HEK293 (cell line): ENCODE data around the gene LRP1B.

Experiments
- CTCF ChIA-PET: fragments of 350-600 bp; formaldehyde crosslinking; extraction: SDS; loops from one replicate; lab custom pipeline; 2021; ENCODE audit warnings: antibody characterized with exemption; lab: Yijun Ruan, JAX
- POLR2A ChIA-PET: fragments of 300-600 bp; formaldehyde crosslinking; extraction: SDS; loops from one replicate; lab custom pipeline; 2020; ENCODE audit warnings: antibody characterized with exemption, inconsistent platforms; lab: Yijun Ruan, JAX
- H3K27ac ChIP-seq: fragments of 200-500 bp; sonication (Bioruptor generic); 2 replicates; pipeline ENCODE4 v1.5.1; 2014; ENCODE audit warnings: low read depth, low read length, control low read depth, inconsistent platforms; ENCODE audit errors: extremely low read depth
- H3K36me3 ChIP-seq, 2 experiments: fragments of 200-500 bp in 1 of 2; sonication (Bioruptor generic) in 1 of 2; 1 replicate in 1 of 2; 2 replicates in 1 of 2; pipeline ENCODE4 v1.5.1; 2014 to 2017; ENCODE audit warnings: inconsistent platforms in 2 of 2, low read length in 2 of 2; ENCODE audit not compliant: control insufficient read depth in 2 of 2, insufficient read depth in 1 of 2
- H3K4me1 ChIP-seq: fragments of 200-500 bp; sonication (Bioruptor generic); 2 replicates; pipeline ENCODE4 v1.5.1; 2014; ENCODE audit warnings: mild to moderate bottlenecking, low read length, inconsistent platforms; ENCODE audit not compliant: control insufficient read depth, insufficient read depth
- H3K4me3 ChIP-seq: 2 replicates; pipeline ENCODE4 v1.5.1; 2011; ENCODE audit warnings: low read depth, mild to moderate bottlenecking, control low read depth, low read length, moderate library complexity
- H3K9me3 ChIP-seq: fragments of 200-500 bp; sonication (Bioruptor generic); 2 replicates; pipeline ENCODE4 v1.5.1; 2014; ENCODE audit warnings: low read depth, low read length, inconsistent platforms; ENCODE audit not compliant: control insufficient read depth, insufficient read depth
- GLI2 ChIP-seq: fragments of 450-650 bp; formaldehyde crosslinking; IDR thresholded peaks from 2 replicates; pipeline ENCODE4; 2017; ENCODE audit warnings: missing biosample characterization, missing genetic modification characterization, low read depth, borderline replicate concordance
- GLIS2 ChIP-seq: fragments of 450-650 bp; formaldehyde crosslinking; IDR thresholded peaks from 2 replicates; pipeline ENCODE4 v1.5.1; 2016; ENCODE audit warnings: missing biosample characterization, missing genetic modification characterization
- KLF10 ChIP-seq: fragments of 450-650 bp; IDR thresholded peaks from 2 replicates; pipeline ENCODE4 v1.5.1; 2018; ENCODE audit warnings: missing biosample characterization, mild to moderate bottlenecking, missing genetic modification characterization
- SP2 ChIP-seq: fragments of 450-650 bp; formaldehyde crosslinking; IDR thresholded peaks from 2 replicates; pipeline ENCODE4 v1.5.1; 2016; ENCODE audit warnings: missing biosample characterization, missing genetic modification characterization
- ZFP37 ChIP-seq: fragments of 450-650 bp; formaldehyde crosslinking; IDR thresholded peaks from 2 replicates; pipeline ENCODE4 v1.5.1; 2016; ENCODE audit warnings: missing biosample characterization, missing genetic modification characterization
- ZFP69B ChIP-seq: fragments of 450-650 bp; formaldehyde crosslinking; IDR thresholded peaks from 2 replicates; pipeline ENCODE4 v1.5.1; 2016; ENCODE audit warnings: missing biosample characterization, missing genetic modification characterization
- ZNF10 ChIP-seq: fragments of 450-650 bp; formaldehyde crosslinking; IDR thresholded peaks from 2 replicates; pipeline ENCODE4 v1.5.1; 2017; ENCODE audit warnings: missing biosample characterization, missing genetic modification characterization
- ZNF184 ChIP-seq: fragments of 450-650 bp; IDR thresholded peaks from 2 replicates; pipeline ENCODE4 v1.5.1; 2018; ENCODE audit warnings: missing biosample characterization, mild to moderate bottlenecking, missing genetic modification characterization
- ZNF394 ChIP-seq: fragments of 450-650 bp; formaldehyde crosslinking; IDR thresholded peaks from 2 replicates; pipeline ENCODE4 v1.5.1; 2016; ENCODE audit warnings: missing biosample characterization, missing genetic modification characterization, mild to moderate bottlenecking, moderate library complexity, borderline replicate concordance
- ZNF423 ChIP-seq: fragments of 450-650 bp; formaldehyde crosslinking; IDR thresholded peaks from 2 replicates; pipeline ENCODE4 v1.5.1; 2016; ENCODE audit warnings: missing biosample characterization, missing genetic modification characterization
- ZNF548 ChIP-seq: fragments of 450-650 bp; formaldehyde crosslinking; IDR thresholded peaks from 2 replicates; pipeline ENCODE4 v1.5.1; 2016; ENCODE audit warnings: missing biosample characterization, missing genetic modification characterization
- ZNF558 ChIP-seq: fragments of 450-650 bp; formaldehyde crosslinking; IDR thresholded peaks from 2 replicates; pipeline ENCODE4 v1.5.1; 2016; ENCODE audit warnings: missing biosample characterization, missing genetic modification characterization
- ZNF561 ChIP-seq: fragments of 450-650 bp; IDR thresholded peaks from 2 replicates; pipeline ENCODE4 v1.5.1; 2018; ENCODE audit warnings: missing biosample characterization, missing genetic modification characterization, borderline replicate concordance
- ZNF621 ChIP-seq: fragments of 450-650 bp; formaldehyde crosslinking; IDR thresholded peaks from 2 replicates; pipeline ENCODE4 v1.5.1; 2017; ENCODE audit warnings: missing biosample characterization, missing genetic modification characterization
- ZNF747 ChIP-seq: fragments of 450-650 bp; formaldehyde crosslinking; IDR thresholded peaks from 2 replicates; pipeline ENCODE4 v1.5.1; 2016; ENCODE audit warnings: missing biosample characterization, missing genetic modification characterization
- ZNF785 ChIP-seq: fragments of 450-650 bp; formaldehyde crosslinking; IDR thresholded peaks from 2 replicates; pipeline ENCODE4 v1.5.1; 2016; ENCODE audit warnings: missing biosample characterization, missing genetic modification characterization
- ZNF792 ChIP-seq: fragments of 450-650 bp; formaldehyde crosslinking; IDR thresholded peaks from 2 replicates; pipeline ENCODE4 v1.5.1; 2016; ENCODE audit warnings: missing biosample characterization, missing genetic modification characterization
- TF ChIP-seq, protein P1 (sequence below): fragments of 450-650 bp; formaldehyde crosslinking; IDR thresholded peaks from 2 replicates; pipeline ENCODE4 v1.5.1; 2016; ENCODE audit warnings: missing biosample characterization, missing genetic modification characterization
- TF ChIP-seq, protein P2 (sequence below): fragments of 450-650 bp; formaldehyde crosslinking; IDR thresholded peaks from 2 replicates; pipeline ENCODE4 v1.5.1; 2016; ENCODE audit warnings: missing biosample characterization, missing genetic modification characterization

Gene LRP1B

GRCh38 chr2:140384946-140385345, 1745.9 kb downstream of the LRP1B start:
- POLR2A ChIA-PET: no interaction called here
- Histone ChIP-seq H3K9me3 (no peaks in the 10 kb centered on the region), H3K36me3 (no peaks in the 10 kb centered on the region), H3K27ac (no peak overlapping the region), H3K4me3 (no peak overlapping the region), H3K4me1 (no peaks in the 10 kb centered on the region)
- CTCF ChIA-PET: no interaction called here
- TF ChIP-seq ZNF10 (tag by site-specific recombination): no peak

DNA sequence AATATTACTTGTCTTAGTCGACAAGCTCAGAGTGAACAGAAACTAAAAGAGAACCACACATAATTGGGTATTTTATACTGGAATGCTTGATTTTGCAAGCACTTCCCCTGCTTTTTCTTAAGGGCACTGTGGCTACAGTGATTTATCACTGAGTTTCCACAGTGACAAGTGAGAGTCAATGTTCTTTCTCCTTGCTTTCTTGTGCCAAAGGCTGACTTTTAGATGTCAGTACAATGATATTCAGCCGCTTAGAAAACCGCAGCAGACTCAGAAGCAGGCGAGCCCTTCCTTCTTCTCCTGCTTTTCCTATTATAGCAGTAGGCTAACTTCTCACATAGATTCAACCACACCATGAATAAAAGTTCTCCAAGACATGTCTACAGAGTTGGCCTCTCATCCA, 1747.0 kb downstream of the LRP1B start:
- H3K4me3 ChIP-seq: no peak overlapping the region
- H3K27ac ChIP-seq: no peak overlapping the region
- ChIA-PET POLR2A (no interaction called here), CTCF (no interaction called here)
- H3K4me1 ChIP-seq: no peaks in the 10 kb centered on the region
- TF ChIP-seq ZNF184 (no peak), ZNF558 (no peak), ZNF792 (no peak), ZNF785 (no peak), ZFP37 (tag by site-specific recombination) (no peak), ZNF621 (tag by site-specific recombination) (no peak)
- no peaks in the 10 kb centered on the region for H3K9me3 ChIP-seq
- H3K36me3 ChIP-seq: no peaks in the 10 kb centered on the region

DNA sequence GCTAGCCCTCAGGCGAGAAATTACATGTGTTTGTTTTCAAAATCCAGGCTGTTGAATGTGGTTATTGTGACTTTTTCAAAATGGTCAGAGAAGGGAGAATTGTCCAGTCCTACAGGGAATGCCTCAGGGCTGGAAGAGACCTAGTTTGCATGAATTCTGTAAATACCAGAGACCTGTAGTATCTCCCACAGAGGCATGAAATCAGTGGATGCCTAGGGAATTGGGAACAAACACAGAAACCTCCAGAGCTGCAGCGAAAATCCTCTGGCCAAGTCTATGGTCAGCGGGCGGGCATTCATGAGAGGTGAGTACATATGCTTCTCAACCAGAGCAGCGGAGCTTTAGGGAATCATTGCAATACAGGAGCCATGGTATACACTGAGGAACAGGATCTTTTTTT, 1754.1 kb downstream of the LRP1B start:
- CTCF ChIA-PET: interaction anchor here (0.7 kb wide), 1 partner anchor 80 kb away, joined by 3 read pairs; no protein-coding TSS in a partner anchor
- H3K4me3 ChIP-seq: no peak overlapping the region
- no peaks in the 10 kb centered on the region for H3K9me3 ChIP-seq
- no peak overlapping the region for H3K27ac ChIP-seq
- TF ChIP-seq ZNF184 (no peak), KLF10 (tag by site-specific recombination) (no peak), ZNF423 (tag by site-specific recombination) (no peak), SP2 (tag by site-specific recombination) (no peak), GLIS2 (tag by site-specific recombination) (no peak), ZNF548 (tag by site-specific recombination) (no peak), GLI2 (tag by site-specific recombination) (no peak), ZNF747 (tag by site-specific recombination) (no peak), ZNF394 (tag by site-specific recombination) (no peak), ZNF561 (tag by site-specific recombination) (no peak), ZFP69B (tag by site-specific recombination) (no peak)
- TF ChIP-seq, protein P1, sequence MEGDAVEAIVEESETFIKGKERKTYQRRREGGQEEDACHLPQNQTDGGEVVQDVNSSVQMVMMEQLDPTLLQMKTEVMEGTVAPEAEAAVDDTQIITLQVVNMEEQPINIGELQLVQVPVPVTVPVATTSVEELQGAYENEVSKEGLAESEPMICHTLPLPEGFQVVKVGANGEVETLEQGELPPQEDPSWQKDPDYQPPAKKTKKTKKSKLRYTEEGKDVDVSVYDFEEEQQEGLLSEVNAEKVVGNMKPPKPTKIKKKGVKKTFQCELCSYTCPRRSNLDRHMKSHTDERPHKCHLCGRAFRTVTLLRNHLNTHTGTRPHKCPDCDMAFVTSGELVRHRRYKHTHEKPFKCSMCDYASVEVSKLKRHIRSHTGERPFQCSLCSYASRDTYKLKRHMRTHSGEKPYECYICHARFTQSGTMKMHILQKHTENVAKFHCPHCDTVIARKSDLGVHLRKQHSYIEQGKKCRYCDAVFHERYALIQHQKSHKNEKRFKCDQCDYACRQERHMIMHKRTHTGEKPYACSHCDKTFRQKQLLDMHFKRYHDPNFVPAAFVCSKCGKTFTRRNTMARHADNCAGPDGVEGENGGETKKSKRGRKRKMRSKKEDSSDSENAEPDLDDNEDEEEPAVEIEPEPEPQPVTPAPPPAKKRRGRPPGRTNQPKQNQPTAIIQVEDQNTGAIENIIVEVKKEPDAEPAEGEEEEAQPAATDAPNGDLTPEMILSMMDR (tag by site-specific recombination): no peak
- TF ChIP-seq, protein P2, sequence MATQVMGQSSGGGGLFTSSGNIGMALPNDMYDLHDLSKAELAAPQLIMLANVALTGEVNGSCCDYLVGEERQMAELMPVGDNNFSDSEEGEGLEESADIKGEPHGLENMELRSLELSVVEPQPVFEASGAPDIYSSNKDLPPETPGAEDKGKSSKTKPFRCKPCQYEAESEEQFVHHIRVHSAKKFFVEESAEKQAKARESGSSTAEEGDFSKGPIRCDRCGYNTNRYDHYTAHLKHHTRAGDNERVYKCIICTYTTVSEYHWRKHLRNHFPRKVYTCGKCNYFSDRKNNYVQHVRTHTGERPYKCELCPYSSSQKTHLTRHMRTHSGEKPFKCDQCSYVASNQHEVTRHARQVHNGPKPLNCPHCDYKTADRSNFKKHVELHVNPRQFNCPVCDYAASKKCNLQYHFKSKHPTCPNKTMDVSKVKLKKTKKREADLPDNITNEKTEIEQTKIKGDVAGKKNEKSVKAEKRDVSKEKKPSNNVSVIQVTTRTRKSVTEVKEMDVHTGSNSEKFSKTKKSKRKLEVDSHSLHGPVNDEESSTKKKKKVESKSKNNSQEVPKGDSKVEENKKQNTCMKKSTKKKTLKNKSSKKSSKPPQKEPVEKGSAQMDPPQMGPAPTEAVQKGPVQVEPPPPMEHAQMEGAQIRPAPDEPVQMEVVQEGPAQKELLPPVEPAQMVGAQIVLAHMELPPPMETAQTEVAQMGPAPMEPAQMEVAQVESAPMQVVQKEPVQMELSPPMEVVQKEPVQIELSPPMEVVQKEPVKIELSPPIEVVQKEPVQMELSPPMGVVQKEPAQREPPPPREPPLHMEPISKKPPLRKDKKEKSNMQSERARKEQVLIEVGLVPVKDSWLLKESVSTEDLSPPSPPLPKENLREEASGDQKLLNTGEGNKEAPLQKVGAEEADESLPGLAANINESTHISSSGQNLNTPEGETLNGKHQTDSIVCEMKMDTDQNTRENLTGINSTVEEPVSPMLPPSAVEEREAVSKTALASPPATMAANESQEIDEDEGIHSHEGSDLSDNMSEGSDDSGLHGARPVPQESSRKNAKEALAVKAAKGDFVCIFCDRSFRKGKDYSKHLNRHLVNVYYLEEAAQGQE (tag by site-specific recombination): no peak
- H3K36me3 ChIP-seq: no peaks in the 10 kb centered on the region
- POLR2A ChIA-PET: no interaction called here
- no peaks in the 10 kb centered on the region for H3K4me1 ChIP-seq
